NCI-H446 treated with DMSO at 0.1 percent for 48 hours (cell line): ENCODE results near the gene HAND1.

Experiments
- DNase-seq: peaks from one replicate; lab custom pipeline; 2025; lab: John Stamatoyannopoulos, UW

The HAND1 gene

DNA sequence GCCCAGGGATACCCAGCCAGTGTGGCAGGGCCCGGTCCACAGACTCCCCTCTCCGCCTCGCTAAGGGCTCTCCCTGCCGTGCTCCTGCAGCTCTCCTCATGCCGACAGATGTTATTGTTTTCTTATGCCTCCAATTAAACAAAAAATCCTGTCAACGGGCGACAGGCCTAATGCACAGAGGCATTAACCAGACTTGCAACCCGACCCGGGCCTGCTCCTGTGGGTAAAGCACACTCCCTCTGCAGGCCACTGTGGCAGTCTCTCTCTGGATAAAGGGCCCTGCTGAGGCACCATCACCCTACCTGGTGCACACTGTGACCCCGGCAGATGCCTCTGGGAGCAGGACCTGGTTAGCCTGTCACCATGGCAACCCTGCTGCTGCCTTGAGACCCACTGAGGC lies 27.5 kb upstream of the HAND1 start:
- DNase-seq, result no peak

DNA sequence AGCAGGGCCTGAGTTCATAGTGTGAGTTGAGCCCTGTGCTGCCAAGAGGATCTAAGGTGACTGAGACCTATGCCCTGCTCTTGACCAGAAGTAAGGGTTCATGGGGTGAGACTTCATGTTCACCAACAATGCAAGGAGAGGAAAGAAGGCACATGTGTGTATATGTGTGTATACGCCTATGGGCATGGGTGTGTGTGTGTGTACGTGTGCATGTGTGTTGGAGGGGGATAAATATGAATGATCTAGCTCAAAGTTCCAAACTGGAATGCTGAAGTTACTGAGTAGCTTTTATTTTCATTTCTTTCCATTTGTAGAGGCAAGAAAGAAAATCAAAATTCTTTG lies 25.6 kb upstream of the HAND1 start:
- no peak for DNase-seq

DNA sequence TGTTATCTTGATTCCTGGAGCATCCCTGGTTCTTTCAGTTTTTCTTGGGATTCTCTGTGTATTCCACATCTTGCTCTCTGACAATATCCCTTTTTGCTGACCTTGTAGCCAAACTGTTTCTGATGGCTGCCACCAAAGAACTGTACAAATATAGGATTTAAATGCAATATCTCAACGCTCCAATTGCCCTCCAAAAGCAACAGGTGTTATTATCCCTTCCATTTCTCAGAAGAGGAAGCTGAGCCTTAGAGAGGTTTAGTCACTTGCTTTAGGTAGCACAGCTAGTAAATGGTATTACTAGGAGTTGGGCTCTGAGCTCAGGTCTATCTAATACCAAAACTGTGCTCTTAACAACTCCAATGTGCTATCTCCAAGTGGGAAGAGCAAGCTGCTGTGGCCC lies 24.2 kb upstream of the HAND1 start:
- no peak for DNase-seq

DNA sequence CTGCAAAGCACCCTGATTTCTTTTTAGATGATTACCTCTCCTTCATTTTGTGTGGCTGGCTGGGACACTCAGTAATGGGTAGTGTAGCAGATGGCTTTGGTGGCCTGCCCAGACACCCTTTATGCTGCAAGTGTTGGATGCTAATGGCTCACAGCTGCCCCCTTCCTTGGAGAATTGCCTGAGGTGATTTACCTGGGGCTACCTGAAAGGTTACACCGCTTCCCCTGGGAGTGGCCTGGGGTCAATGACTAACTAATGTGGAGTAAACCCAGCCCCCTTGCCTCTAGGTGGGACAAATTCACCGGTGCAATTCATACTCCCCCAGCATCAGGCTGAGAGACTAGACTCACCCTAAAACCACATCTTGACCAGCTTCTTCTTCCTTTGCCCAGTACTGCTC lies 23.5 kb upstream of the HAND1 start:
- DNase-seq, result no peak

DNA sequence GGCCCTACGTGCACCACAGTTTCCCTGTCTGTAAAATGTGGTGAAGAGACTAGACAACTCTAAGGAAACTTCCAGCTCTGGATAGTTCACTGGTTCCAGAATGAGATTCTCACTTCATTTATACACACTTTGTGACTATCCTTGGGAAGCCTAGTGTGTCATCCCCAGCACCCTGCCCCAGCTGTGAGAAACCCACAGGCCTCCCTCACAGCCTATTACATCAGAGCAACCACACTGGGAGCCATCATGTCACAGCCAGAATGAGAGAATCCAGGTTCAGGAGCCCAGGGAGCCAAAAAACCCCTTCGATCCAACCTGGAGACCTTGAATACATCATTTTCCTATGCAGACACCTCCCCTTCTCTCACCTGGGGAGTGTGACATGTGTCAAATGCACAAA lies 21.0 kb upstream of the HAND1 start:
- no peak for DNase-seq

DNA sequence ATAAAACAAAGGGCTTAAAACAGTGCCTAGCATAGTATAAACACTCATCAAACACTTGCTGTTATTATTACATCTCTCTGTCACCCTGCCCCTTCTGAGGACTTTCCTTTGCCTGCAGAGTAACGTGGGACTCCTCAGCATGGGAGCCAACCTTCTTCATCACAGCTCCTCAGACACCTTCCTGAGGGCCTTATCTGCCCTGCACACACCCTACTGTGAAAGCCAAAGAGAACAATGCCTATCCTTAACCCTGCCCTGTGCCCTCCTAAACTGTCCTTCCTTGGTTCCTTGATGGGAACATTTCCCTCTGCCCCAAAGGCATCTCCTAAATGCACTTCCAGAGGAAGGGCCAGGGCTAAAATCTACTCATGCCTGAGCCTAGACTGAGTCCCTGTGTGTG lies 20.6 kb upstream of the HAND1 start:
- no peak for DNase-seq

DNA sequence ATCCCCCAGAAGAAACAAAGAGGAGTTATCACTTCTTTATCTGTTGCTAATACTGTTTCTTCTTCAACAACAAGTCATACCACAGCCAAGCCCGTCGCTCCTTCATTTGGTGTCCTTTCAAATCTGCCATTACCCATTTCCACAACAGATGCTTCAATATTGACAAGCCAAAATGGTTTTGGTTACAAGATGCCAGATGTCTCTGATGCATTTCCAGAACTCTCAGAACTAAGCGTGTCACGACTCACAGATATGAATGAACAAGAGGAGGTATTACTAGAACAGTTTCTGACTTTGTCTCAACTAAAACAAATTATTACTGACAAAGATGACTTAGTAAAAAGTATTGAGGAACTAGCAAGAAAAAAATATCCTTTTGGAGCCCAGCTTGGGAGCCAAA lies 16.0 kb upstream of the HAND1 start:
- no peak for DNase-seq

DNA sequence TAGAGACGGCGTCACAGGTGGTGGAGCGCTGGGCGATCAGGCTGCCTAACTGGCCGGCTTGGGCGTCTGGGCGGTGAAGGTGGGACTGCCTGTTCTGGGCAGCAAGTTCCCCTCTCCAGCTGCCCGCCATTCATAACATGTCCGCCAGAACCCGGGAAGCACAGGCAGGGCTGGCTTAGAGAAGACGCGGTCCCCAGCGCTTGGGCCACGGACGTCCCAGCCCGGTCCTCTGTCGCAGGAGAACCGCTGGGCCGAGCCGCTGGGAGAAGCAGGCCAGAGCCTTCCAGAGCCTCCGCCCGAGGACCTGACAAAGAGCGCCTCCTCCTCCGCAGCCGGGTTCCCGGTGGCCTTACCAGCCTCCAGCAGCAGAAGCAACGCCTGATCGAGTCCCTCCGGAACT lies 15.2 kb upstream of the HAND1 start:
- no peak for DNase-seq

DNA sequence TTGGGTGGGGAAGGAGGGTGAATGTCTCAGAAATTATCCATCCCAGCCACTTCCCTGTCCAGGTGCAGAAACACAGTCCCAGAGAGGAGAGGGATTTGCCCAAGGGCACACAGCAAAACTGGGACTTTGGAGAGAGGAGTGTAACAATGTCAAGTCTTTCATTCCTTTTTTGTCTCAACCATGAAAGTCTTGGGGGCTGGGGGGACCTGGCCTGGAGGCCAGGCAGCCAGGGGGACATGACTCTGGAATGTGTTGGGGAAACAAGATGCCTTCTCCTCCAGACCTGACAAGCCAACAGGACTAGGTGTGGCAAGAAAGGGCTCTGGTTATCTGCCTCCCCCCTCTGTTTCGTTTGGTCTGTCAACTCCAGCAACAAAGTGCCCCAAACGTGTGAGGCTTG lies 13.9 kb upstream of the HAND1 start:
- DNase-seq, result no peak

DNA sequence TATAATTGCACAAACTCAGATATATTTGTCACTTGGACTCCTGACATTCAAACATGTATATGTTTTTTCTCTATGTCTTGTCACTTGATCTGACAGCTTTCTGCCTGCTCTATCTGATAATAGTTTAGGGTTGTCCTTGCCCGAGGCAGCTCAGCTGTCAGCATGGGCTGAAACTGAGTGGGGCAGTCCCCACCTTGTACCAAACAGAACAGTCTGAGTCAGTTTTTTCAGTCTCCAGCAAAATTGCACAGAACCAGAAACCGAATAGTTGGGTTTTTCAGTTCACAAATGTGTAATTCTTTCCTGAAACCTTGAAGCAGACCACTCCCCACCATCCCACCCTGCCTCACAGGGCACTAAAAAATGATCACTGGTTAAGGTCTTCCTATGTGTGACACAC lies 9.5 kb upstream of the HAND1 start:
- no peak for DNase-seq

DNA sequence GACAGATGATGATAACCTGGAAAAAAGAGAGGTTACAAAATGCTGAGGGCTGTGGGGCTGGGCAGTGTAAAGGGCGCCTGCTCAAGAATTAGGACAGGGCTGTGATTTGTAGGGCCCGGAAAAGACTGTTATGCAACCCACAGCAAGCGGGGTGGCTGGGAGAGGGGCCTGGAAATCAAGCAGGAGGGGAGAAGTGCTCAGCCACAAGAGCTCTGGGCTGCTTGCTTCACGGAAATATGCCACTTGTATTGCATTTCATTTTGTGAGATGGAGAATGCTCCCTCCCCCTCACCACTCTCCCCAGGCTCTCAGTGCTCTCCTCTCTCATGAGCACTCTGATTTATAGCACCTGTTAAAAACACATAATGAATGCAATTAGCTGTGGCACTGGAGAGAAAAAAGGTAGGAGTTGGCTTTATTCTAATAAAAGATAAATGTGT lies 8.4 kb upstream of the HAND1 start:
- DNase-seq, result no peak

DNA sequence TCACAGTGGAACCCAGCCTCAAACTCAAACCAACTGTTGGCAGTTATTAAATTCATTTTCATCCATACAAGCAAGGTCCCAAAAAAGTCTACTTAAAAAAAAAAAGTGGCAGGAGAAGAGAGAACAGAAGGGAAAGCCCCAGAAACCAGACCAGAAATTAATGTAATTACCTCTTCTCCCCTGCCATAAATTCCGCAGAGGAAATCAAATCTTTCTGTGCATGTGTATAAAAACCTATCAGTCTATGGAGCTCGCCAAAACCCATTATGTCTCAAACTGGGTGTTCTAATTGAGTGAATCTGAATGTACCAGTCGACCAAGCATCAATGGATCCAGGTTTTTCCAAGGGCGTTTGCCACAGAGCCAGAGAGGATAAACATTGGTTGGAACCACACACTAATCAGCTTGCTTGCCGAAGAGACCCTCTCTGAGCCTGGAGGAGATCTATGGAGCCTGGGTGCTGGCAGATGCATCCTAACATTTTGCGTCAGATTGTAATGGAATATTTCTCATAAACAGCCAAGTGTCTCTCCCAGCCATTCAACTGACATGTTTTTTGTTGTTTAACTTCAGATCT lies 7.9 kb upstream of the HAND1 start:
- DNase-seq, result no peak

DNA sequence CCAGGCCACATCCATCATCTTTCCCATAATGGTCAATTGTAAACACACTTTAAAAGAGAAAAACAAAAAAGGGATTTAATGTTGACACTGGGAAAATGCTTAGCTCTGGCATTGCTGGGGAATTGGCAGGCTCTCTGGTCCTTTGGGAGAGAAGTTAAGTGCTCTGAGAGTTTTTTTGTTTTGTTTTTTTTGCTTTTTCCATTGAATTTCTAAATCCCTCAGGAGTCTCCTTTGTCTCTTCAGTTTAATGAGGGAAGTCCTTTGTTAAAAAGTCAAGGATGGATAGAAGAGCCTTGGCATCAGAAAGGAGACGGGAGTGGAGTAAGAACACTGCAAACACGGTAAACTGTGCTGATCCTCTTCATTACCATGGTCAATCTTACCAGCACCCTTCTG lies 7.1 kb upstream of the HAND1 start:
- DNase-seq, result no peak

DNA sequence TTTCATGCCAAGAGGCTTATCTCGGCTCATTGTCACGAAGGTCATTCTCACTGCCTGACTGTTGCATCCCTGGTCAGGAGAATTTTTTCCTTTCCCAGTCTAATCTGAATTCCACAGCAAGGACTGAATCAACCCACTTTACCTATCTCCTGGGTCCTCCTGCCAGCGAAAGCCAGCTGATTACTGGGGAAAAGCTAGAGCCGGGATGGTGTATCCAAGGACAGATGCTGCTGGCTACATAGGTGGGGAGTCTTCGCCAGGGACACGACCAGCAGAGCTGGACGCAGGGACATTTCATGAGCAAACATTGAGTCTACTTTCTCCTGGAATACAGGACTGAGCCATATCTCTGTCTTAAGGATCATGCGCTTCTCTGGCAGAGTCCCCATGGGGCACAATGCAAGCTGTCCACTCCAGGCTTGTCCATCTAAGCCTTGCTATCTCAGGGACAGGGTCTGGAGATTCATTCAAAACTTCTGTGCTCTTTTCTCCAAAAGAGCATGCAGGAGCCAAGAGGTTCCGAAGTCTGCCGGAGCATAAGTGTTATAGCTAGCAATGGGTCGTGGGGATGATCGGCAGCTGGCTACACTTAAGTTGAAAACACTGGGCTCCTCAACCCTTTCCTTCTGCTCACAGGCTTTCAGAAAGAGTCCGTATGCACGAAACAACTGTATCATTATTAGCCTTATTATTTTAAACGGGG lies 6.5 kb upstream of the HAND1 start:
- DNase-seq, result no peak

DNA sequence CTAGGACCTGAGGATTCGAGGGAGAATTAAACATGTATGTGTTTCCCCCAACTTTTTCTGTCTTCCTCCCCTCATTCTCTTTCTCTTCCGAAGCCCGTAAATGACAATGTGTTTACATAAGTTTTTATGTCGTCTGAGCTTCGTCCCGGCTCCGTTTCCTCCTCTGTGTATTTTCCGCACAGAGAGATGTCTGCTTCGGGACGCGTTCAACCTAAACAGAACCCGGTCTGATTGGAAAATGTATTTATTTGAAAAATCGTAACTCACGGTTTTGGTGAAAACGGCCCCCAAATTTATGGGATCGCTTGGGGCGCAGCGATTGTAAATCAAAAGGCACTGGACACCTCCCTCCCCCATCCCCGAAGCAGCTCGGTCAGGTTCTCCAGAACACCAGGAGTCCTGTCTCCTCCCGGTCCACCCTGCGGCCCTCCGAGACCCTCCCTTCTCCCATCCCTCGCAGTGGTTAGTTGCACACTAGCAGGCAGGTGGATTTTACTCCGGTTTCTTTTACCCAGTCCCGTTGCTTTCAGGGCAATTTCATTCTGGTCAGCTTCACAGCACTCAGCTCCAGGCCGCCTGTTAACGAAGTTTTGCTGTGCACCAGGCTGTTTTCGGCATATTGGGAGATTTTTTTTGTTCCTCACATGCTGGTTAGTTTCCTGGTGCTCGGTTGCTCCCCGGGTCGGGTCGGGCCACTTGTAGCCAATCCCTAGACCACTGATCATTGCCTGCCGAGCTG lies 5.8 kb upstream of the HAND1 start:
- no peak for DNase-seq

DNA sequence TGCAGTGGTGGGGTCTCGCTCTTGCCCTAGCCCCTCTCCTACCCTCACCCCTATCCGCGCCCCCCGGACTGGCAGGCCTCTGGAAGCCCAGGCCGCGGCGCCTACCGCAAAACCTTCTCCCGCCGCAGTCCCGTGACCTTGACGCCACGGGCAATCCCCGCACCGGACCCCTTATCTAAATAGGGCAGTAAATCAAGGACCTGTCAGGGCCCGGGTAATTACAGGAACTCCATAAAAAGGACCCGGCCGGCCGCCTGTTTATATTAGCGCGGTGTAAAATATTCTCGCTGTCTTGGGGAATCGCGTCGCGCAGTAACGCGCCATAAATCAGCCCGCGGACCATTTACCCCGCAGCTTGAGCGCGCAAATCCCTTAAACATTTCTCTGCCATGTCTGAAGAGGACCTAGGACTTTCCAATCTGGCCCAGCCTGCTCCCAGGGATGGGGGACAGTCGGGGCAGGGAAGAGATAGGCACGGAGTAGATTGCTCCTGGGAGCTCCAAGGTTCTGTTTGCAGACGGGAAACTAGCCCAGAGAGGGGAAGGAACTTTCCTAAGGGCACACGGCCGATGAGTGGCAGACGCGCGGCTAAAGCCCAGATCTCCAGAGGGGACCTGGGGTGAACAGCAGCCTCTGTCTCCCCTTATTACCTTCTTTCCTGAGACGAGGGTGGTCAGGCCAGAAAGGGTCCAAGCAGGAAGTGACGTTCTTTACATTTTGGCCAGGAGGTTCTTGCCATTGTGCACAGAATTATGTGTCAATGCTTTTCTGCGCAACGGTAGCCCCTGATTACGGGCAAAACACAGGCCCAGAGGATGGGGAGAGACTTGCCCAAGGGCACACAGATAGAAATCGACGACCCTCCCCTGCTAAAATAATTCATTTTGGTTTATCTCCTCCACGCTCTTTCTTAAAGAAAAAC lies 4.8 kb upstream of the HAND1 start:
- DNase-seq, result no peak

DNA sequence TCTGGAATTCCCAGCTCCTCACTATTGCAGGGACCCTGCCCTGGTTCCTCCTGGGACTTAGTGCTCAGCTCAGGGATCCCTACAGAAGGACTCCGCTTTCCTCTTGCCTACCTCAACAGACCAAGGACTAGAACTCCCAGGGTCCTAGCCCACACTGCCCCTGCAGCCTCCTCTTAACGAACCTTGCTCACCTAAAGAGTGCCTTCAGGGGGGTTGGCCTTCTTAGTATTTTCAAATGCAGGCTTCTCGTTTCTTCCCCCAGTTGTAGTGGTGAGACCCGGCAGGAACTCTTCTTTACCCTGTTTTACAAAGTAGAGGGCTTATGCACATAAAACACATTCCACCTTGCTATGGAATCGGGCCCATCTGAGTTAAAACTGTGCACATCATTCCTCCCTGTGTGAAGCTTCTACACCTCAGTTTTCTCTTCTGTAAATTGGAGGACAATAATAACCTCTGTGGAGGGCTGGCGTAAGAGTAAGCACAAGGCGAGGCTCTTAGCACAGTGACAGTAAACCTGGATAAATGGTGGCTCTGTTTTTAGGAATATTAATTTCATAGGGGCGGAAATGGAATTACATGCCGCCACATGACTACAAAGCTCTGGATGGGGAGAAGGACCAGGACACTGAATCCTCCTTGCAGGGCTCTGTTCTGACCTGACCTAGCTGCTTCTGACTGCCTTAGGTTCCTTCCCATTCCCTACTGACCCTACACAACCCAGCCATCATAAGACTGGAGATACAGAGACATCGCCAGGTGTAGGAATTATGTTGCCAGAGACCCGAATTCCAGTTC lies 3.8 kb upstream of the HAND1 start:
- no peak for DNase-seq

DNA sequence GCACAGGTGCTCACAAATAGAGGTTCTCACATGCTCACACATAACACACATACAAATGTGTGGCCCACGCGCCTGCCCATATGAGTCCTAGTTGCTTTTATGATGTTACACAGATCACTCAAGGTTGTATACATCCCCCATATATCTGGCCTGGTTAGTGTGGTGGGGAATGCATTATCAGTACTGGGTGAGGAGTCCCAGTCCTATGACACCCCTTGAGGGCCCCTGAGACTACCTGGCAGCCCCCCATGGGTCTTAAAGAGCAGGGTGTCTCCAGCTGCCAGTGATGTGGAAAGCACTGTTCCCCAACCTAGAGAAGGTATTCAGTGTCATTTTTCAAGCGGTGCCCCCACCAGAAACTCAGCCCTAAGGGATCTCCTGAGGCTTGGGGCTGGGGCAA lies 2.8 kb upstream of the HAND1 start:
- no peak for DNase-seq

DNA sequence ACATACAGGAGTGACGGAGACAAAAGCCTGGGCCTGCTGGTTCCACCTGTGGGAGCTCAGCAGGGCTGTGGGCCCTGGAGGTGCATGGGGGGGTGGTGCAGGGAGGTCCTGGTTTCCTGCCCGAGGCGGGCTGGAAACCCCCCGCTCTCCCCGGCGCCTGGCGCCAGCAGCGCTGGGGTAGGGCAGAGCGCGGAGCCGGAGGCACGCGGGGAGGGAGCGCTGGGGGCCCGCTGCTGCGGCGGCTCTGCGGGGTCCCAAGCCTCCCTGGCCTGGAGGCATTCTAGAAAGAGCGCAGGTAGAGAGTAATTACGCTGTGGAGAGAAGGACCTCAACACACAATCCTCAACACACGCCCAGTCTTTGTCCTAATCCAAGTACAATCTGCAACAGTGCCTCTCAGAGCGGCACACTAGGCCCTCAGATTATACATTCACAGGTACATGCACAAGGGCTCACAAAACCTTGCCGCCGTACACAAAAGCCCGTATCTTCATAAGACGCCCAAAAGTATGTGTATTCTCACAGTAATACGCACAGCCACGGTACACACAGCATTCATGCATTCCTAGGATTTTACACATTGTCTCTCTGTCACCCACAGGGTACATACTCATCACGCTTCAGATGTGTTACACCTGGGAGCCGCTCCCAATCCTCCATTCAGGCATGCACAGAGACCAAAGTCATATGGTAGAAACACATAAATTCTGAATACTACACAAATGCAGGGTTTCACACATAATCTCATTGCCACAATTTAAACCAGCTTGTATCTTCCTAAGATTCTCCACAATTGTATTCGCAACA lies 2.1 kb upstream of the HAND1 start:
- DNase-seq, result no peak

DNA sequence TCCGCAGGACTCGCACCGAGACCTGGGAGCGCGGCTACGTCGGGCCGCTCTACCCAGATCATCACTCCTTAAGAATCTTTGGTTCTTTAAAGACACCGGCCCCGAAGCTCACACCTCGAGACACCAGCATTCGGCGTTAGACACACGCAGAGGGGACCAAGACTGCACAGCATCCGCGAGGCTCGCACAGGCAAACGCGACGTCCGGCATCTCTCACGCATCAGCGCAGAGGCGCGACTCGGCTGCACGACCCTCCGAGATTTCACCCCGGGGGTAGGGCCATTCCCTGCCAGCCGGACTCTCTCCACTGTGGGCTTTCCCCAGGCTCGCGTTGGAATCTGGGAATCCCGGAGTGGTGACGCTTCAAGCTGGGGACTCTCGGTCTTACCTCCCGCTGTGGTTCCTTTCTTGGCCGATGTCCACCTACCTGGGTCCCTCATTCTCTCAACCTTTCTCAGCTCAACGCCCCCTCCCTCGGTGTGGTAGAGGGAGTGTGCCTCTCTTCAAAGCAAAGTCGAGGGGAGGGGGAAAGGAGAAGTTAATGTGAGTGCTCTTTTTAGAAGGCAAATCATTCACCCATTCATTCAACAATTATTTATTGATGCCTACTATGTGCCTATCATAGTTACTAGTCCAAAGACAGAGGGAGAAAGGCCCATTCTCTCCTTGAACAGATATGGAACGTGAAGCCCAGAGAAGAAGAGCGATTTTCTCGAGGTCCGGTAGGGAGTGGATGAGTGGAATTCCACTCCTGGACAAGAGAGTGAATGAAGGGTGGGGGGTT lies 1.3 kb upstream of the HAND1 start:
- DNase-seq, result no peak
